T-helper 1 cell treated with Interleukin-12 subunit alpha and Interleukin-12 subunit beta and Interleukin-4 antibody, amounts not matched to agents 30 μg/mL and 1 μg/mL, for 36 hours (primary cell): Measurements from ENCODE around the gene PTPRT.

Experiments used
- H3K27ac Mint-ChIP-seq: one replicate; pipeline ENCODE4 v1.8.0; 2021; ENCODE audit warnings: mild to moderate bottlenecking, mixed read lengths
- H3K27me3 Mint-ChIP-seq: one replicate; pipeline ENCODE4 v1.8.0; 2021; ENCODE audit warnings: low read depth, mixed read lengths
- H3K36me3 Mint-ChIP-seq: one replicate; pipeline ENCODE4 v1.8.0; 2021; ENCODE audit warnings: low read depth, mixed read lengths
- H3K4me1 Mint-ChIP-seq: one replicate; pipeline ENCODE4 v1.8.0; 2021; ENCODE audit warnings: low read depth, mixed read lengths
- H3K4me3 Mint-ChIP-seq: one replicate; pipeline ENCODE4 v1.8.0; 2021; ENCODE audit warnings: mild to moderate bottlenecking, moderate library complexity, mixed read lengths
- H3K9me3 Mint-ChIP-seq: one replicate; pipeline ENCODE4 v1.8.0; 2021; ENCODE audit warnings: mixed read lengths

The PTPRT gene

DNA sequence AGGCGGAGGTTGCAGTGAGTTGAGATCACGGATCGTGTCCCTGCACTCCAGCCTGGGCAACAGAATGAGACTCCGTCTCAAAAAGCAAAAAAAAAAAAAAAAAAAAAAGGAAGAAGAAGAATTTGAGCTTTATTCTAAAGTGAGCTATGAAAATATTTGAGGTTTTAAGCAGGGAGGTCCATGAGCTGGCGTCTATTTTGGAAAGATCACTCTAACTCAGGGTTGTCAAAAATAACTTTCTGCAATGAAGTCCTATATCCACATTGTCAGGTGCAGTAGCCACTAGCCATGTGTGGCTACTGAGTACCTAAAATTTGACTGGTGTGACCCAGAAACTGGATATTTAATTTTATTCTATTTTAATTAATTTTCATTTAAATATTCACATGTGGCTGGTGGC, 217.1 kb downstream of the PTPRT start:
- no peaks in the 10 kb centered on the region for H3K4me1 Mint-ChIP-seq
- H3K9me3 Mint-ChIP-seq = peaks cover 4% of the 10 kb centered on the region
- no peaks in the 10 kb centered on the region for H3K36me3 Mint-ChIP-seq

DNA sequence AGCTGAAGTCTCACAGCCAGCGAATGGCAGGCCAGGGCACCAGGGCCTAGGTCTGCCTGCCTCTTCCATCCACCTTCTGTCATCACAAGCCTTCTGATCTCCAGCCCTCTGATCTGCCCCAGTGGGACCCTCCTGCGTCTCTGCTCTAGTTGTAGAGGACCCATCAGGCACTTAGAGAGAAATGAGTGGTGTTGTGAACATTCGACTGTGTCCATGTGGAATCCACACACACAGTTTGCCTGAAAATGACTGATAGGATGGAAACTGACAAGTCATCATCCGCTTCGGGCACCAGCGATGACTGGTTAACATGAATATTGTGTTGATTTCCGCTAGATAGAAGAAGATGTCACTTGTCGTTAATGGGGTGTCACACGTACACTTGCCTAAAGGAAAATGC, 221.0 kb downstream of the PTPRT start:
- H3K27ac Mint-ChIP-seq = no peak overlapping the region
- H3K9me3 Mint-ChIP-seq = peaks cover 4% of the 10 kb centered on the region
- no peaks in the 10 kb centered on the region for H3K27me3 Mint-ChIP-seq
- no peaks in the 10 kb centered on the region for H3K4me1 Mint-ChIP-seq
- H3K36me3 Mint-ChIP-seq = no peaks in the 10 kb centered on the region
- H3K4me3 Mint-ChIP-seq = no peak overlapping the region

More for the DNA sequence above, 217.1 kb downstream of the PTPRT start:
- Mint-ChIP-seq H3K4me3 (no peak overlapping the region), H3K27me3 (no peaks in the 10 kb centered on the region), H3K27ac (no peak overlapping the region)

DNA sequence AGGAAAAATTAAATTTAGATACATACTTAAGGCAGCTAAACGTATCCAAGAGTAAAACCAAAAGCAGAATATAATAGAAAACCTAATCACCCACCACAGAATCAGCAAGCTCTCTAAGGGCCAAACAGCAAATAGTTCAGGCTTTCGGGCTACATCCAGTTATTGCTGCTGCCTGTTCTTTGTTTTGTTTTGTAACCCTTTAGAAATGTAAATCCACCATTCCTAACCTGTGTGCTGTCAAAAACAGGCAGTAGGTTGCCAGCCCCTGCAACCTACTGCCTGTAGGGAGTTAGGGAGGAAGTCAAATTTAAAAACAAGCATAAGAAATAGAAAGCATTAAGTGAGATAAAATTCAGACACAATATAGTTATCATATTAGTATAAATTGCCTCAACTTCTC, 225.9 kb downstream of the PTPRT start:
- Mint-ChIP-seq H3K36me3 (no peaks in the 10 kb centered on the region), H3K9me3 (peaks cover 4% of the 10 kb centered on the region), H3K4me1 (no peaks in the 10 kb centered on the region), H3K27ac (no peak overlapping the region), H3K27me3 (no peaks in the 10 kb centered on the region), H3K4me3 (no peak overlapping the region)

DNA sequence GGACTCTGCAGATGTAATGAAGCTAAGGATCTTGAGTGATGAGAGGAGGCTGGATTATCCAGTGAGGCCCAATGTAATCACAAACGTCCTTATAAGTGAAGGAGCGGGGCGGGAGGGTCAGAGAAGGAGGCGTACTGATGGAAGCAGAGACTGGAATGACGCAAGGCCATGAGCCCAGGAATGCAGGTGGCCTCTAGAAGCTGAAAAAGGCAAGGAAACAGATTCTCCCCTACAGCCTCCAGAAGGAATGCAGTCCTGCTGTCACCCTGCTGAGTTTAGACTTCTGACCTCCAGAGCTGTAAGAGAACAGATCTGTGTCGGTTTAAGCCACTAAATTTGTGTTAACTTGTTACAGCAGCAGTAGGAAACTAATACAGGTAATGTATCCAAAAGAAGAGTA, 227.9 kb downstream of the PTPRT start:
- H3K9me3 Mint-ChIP-seq = no peaks in the 10 kb centered on the region
- no peak overlapping the region for H3K27ac Mint-ChIP-seq
- H3K36me3 Mint-ChIP-seq = no peaks in the 10 kb centered on the region
- no peak overlapping the region for H3K4me3 Mint-ChIP-seq
- H3K4me1 Mint-ChIP-seq = no peaks in the 10 kb centered on the region
- no peaks in the 10 kb centered on the region for H3K27me3 Mint-ChIP-seq

DNA sequence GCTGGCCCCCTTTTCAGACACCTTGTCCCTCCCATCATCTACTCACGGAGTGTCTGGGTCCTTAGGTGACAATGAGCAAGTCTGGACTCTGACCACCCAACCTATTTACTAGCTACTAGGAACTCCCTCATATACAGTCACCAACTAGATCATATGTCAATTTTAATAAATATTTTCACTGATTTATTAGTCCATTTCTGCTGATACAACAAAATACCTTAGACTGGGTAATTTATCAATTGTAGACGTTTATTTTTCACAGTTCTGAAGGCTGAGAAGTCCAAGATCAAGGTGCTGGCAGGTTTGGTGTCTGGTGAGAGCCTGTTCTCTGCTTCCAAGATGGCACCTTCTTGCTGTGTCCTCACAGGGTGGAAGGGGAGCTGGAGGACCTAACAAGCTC, 229.7 kb downstream of the PTPRT start:
- Mint-ChIP-seq H3K4me1 (no peaks in the 10 kb centered on the region), H3K9me3 (no peaks in the 10 kb centered on the region), H3K27ac (no peak overlapping the region), H3K36me3 (no peaks in the 10 kb centered on the region), H3K27me3 (no peaks in the 10 kb centered on the region), H3K4me3 (no peak overlapping the region)

DNA sequence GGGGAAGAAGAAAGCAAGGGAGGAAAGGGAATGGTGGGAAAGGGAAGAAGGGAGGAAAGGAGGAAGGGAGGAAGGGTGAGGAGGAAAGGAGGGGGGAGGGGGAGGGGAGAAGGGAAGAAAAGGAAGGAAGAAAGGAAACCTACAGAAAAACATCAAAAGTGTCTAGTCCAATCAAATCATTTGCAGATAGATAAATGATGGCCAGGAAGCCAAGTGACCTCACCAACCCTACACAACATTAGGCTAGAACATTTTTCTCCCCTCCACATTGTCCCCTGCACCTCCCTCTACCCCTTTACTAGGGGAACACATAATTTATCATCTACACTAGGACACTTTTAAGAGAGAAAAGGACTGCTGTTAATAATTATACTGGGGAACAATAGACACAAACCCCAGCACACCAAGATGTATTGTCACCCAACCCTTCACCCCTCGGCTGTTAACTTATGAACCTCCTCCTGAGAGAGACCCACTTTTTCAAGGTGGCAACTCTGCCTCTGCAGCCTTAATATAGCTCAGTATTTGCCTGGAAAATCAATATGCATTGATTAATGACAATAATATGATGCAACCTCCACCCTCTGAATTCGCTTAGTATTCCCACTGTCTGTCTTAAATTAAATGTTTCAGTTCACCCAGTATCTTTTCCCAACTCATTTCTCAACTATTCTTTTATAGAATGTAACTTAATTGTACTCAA, 231.2 kb downstream of the PTPRT start:
- Mint-ChIP-seq H3K27me3 (no peaks in the 10 kb centered on the region), H3K36me3 (no peaks in the 10 kb centered on the region), H3K9me3 (no peaks in the 10 kb centered on the region), H3K27ac (no peak overlapping the region), H3K4me3 (no peak overlapping the region), H3K4me1 (no peaks in the 10 kb centered on the region)

DNA sequence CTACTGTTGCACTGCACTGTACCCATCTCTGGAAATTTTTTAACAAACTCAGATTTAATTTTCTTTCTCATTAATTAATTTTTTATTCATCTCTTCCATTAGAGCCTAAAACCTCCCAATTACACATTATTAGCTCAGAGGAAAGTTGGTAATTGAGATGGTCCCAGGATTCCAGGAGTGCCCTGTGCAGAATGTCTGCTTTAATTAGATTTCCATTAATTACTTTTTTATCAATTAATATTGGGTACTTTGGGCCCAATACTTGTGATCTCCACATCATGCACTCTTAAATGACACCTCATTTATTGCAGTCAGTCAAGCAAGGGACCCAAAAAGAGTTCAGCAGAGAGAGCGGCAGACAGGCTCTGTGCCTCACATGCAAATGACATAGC, 232.0 kb downstream of the PTPRT start:
- Mint-ChIP-seq H3K36me3 (no peaks in the 10 kb centered on the region), H3K9me3 (no peaks in the 10 kb centered on the region), H3K27me3 (no peaks in the 10 kb centered on the region), H3K4me3 (no peak overlapping the region), H3K4me1 (no peaks in the 10 kb centered on the region), H3K27ac (no peak overlapping the region)

DNA sequence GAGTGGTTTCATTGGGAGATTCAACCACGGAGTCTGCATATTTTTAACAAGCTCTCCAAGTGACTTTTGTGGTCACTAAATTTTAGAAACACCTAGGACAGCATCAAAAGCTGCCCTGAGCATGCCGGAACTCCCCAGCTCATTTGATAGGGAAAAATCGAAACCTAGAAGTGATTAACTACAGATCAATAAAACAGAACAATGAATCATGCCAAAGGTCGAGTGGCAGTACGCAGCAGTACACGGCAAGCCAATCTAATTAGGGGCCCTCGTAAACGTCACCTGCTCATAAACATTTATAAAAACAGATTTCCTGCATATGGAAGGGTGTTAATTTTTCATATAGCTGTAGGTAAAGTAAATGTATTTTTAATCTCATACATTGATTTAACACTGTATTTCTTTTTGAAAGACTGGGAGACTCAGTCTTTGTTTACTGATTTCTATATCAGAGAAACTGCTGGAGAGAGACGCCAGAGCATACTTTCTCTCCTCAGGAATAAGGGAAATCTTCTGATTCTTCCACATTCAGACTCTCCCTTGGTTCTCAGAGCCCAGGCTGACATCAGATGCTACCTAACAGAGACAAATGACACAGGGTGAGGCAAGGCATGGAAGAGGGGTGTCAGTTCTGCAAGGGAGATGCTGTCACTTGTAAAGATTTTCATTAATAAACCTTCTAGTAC, 232.5 kb downstream of the PTPRT start:
- Mint-ChIP-seq H3K4me3 (no peak overlapping the region), H3K4me1 (no peaks in the 10 kb centered on the region), H3K36me3 (no peaks in the 10 kb centered on the region), H3K27me3 (no peaks in the 10 kb centered on the region), H3K27ac (no peak overlapping the region), H3K9me3 (no peaks in the 10 kb centered on the region)

DNA sequence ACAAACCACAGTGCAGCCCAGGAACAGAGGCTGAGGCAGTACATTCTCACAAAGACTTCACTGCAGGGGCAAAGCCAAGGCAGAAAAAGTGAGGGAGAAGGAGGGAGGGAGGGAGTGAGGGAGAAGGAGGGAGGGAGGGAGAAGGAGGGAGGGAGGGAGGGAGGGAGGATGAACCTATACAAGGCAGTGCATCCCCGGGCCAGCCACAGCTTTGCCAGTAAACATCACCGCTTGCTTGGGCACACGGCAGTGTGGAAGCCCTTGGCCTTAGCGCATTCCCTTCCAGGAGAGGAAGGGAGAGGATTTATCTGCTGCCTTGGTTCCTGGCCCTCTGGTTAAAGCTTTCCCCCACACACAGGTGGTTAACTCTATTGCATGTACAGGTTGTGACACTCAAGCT, 234.0 kb downstream of the PTPRT start:
- Mint-ChIP-seq H3K4me1 (no peaks in the 10 kb centered on the region), H3K36me3 (no peaks in the 10 kb centered on the region), H3K27ac (no peak overlapping the region), H3K9me3 (no peaks in the 10 kb centered on the region), H3K27me3 (no peaks in the 10 kb centered on the region), H3K4me3 (no peak overlapping the region)

DNA sequence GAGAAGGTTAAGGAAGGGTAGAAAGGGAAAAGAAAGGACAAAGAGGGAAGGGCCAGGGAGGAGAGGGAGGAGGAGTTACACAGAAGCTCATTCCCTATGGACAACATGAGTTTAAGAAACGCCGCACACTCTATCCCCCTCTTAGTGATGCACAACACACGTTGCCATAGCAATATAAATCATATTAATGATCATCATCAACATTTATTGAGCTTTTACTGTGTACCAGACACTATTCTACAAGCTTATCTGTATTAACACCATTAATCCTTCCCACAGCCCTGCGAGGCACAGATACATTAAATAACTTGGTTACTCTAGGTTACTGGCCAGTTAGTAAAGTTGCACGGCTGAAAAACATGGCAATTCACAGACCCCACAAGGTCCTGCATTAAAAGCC, 234.8 kb downstream of the PTPRT start:
- Mint-ChIP-seq H3K27me3 (no peaks in the 10 kb centered on the region), H3K36me3 (no peaks in the 10 kb centered on the region), H3K4me3 (no peak overlapping the region), H3K27ac (no peak overlapping the region), H3K4me1 (no peaks in the 10 kb centered on the region), H3K9me3 (no peaks in the 10 kb centered on the region)

DNA sequence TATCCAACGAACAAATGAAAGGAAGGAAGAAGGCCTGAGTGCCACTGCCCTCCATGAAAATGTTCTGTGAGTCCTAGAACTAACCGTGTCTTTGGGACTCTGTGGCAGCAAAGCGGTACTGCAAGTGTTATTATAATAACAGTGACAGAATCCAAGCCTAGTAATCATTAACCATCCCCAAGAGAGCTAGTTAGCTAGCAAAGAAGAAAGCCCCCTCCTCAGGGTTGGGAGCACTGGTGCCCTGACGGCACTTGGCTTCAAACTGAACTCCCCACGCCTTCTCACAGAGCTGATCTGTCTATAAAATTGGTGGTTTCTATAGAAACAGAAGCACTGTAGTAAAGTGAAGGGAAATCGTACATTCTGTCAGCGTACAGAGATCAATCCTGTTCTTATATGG, 239.8 kb downstream of the PTPRT start:
- H3K9me3 Mint-ChIP-seq = peaks cover 14% of the 10 kb centered on the region
- no peaks in the 10 kb centered on the region for H3K36me3 Mint-ChIP-seq
- no peak overlapping the region for H3K4me3 Mint-ChIP-seq

DNA sequence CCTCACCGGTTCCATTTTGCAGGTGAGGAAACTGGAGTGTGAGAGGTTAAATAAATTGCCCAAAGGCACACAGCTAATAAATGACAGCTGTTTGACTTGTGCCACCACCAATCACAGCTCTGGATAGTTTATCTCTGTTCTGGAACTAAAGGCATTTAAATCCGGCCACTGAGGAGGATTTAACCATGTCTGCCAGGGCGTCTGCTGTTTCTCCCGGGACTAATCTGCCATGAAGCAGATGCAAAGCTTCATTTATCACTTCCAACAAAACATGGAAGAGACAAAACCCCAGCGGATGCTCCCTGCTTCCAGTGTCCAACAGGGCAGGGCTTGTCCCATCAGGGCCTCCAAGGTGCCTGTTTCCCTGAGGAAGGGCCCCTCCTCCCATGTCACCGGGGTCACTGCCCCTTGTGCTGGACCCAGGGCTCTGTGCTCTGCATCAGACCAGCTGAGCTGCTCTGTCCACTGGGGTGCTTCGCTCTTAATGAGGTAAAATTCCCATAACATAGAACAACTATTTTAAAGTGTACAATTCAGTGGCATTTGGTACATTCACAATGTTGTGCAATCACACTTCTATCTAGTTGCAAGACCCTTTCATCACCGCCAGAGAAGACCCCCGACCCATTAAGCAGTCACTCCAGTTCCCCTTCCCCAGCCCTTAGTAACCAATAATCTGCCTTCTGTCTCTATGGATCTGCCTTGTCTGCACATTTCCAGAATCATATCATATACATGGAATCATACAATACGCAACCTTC, 244.3 kb downstream of the PTPRT start:
- Mint-ChIP-seq H3K27me3 (no peaks in the 10 kb centered on the region), H3K4me3 (no peak overlapping the region), H3K9me3 (peaks cover 17% of the 10 kb centered on the region), H3K4me1 (no peaks in the 10 kb centered on the region), H3K36me3 (no peaks in the 10 kb centered on the region), H3K27ac (no peak overlapping the region)

More for the DNA sequence above, 239.8 kb downstream of the PTPRT start:
- no peak overlapping the region for H3K27ac Mint-ChIP-seq
- H3K27me3 Mint-ChIP-seq = no peaks in the 10 kb centered on the region
- H3K4me1 Mint-ChIP-seq = no peaks in the 10 kb centered on the region

DNA sequence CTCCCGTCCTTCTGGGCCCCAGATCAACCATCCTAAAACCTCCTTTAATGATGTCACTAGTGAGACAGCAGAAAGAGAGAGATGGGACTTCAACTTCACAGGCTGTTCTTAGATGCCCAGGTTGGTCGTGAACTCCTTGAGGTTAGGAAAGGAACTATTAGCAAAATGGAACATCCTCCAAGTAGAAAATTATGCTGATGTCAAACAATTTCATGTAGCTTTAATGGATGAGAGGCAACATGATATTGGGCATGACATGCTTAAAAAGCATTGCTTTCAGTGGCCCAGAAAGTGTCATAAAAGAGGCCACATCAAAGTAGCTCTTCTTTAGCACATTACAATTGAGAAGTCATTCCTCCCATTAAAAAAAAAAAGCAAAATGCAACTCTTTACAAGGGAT, 248.1 kb downstream of the PTPRT start:
- H3K36me3 Mint-ChIP-seq = no peaks in the 10 kb centered on the region
- no peak overlapping the region for H3K4me3 Mint-ChIP-seq
- H3K9me3 Mint-ChIP-seq = peaks cover 4% of the 10 kb centered on the region
- H3K27me3 Mint-ChIP-seq = no peaks in the 10 kb centered on the region
- H3K27ac Mint-ChIP-seq = no peak overlapping the region
- no peaks in the 10 kb centered on the region for H3K4me1 Mint-ChIP-seq

DNA sequence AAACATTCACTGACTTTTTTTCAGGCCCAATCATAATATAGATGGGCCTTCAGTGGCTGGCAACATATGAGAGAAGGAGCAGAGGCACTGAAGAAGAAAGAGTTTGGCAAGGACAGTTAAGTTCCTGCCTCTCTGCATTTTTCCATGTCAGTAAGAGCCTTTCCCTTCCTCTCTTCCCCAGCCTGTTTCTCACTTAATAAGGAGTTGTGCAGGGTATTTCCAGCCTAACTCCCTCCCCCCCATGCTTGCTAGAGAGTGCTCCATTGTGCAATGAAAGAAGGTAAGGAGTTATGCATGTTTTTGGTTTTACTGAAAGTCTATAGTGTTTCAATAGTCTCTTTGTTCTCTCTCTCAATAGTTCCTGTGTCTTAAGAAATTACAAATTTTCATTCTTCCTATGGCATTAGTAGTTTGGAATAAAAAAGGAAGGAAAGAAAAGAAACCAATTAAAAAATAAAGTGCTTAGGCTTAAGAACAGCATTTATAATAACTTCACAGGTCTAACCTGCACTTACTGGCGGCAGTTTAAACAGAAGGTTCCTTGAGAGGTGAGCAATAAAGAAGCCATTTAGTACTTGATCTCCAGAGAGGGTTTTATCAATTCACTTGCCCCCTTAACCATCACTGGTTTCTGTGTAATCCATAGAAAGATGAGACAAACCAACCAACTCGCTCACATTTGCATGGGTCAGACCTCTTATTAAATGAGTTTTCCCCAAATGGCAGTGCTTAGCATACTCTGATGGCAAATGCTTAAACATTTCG, 251.1 kb downstream of the PTPRT start:
- peaks cover 12% of the 10 kb centered on the region for H3K9me3 Mint-ChIP-seq
- no peak overlapping the region for H3K27ac Mint-ChIP-seq
- H3K4me3 Mint-ChIP-seq = no peak overlapping the region
- H3K36me3 Mint-ChIP-seq = no peaks in the 10 kb centered on the region
- no peaks in the 10 kb centered on the region for H3K4me1 Mint-ChIP-seq
- H3K27me3 Mint-ChIP-seq = no peaks in the 10 kb centered on the region
